Stimulated activated CD8-positive, alpha-beta memory T cell treated with anti-CD3 and anti-CD28 coated beads, Interleukin-4, amount 100 ng/mL, for 1 hour (primary cell): ENCODE data around the gene DGCR8.
"Not testable (repeated sequence)": the region's sequence is repeated elsewhere in the genome, so short reads cannot be mapped to it uniquely, and the experiment has no call there.

ENCODE experiments used
- DNase-seq, 2 donors: peaks; one replicate each; pipeline ENCODE4 v3.0.0-alpha.2; 2020; ENCODE audit warnings: low read depth in 2 of 2, low spot score in 1 of 2

Gene DGCR8

GRCh38 chr22:20065896-20066616 lies 14.0 kb upstream of the DGCR8 start:
- no peak for DNase-seq

- no peak for DNase-seq
Measured at GRCh38 chr22:20066617-20067383, 13.2 kb upstream of the DGCR8 start.

GRCh38 chr22:20067384-20067682 lies 12.7 kb upstream of the DGCR8 start:
- DNase-seq: not testable (repeated sequence)

- DNase-seq: no peak
Measured at GRCh38 chr22:20068640-20069039, 11.4 kb upstream of the DGCR8 start.

GRCh38 chr22:20069331-20070042 lies 10.6 kb upstream of the DGCR8 start:
- no peak for DNase-seq

GRCh38 chr22:20071524-20071972 lies 8.5 kb upstream of the DGCR8 start:
- no peak for DNase-seq

- DNase-seq: no peak
Measured at GRCh38 chr22:20076627-20077172, 3.3 kb upstream of the DGCR8 start.

- DNase-seq: peak; percentile 25 to 53
Measured at GRCh38 chr22:20080445-20080775, 369 bp downstream of the DGCR8 start.

- no peak for DNase-seq
Measured at GRCh38 chr22:20080776-20081654, 974 bp downstream of the DGCR8 start.

- no peak for DNase-seq
Measured at GRCh38 chr22:20083157-20083890, 3.3 kb downstream of the DGCR8 start.

GRCh38 chr22:20083891-20084546 lies 4.0 kb downstream of the DGCR8 start:
- no peak for DNase-seq

GRCh38 chr22:20084547-20085413 lies 4.7 kb downstream of the DGCR8 start:
- no peak for DNase-seq

GRCh38 chr22:20085651-20086050 lies 5.6 kb downstream of the DGCR8 start:
- DNase-seq: no peak

GRCh38 chr22:20086101-20086599 lies 6.1 kb downstream of the DGCR8 start:
- no peak for DNase-seq

GRCh38 chr22:20086763-20087162 lies 6.7 kb downstream of the DGCR8 start:
- no peak for DNase-seq

- no peak for DNase-seq
Measured at GRCh38 chr22:20087319-20088262, 7.5 kb downstream of the DGCR8 start.

- no peak for DNase-seq
Measured at GRCh38 chr22:20088263-20088648, 8.2 kb downstream of the DGCR8 start.
